ENCODE data around the gene TMEM178B. TPM values are rescaled to one million over a fixed set of nuclear protein-coding genes. Genes with fewer than 3 reads are reported as not detected.

TMEM178B gene
- total and polyA plus RNA-seq, 2 donors (not counting 1 experiment from before 2014, with no cell fraction given): 0.28 to 0.96 TPM

- ATAC-seq (ENCODE audit: low read depth): no peak
- DNase-seq: no peak
- Histone ChIP-seq H3K4me2 (replicated peaks; ENCODE audit: low read depth, low read length, poor library complexity, severe bottlenecking) (no peak overlapping the region), H3K9ac (ENCODE audit: low read length) (no peak overlapping the region), H3K9me3 (ENCODE audit: control extremely low read depth in 1 of 3, control insufficient read depth in 2 of 3, insufficient read depth in 1 of 3, low read length in 2 of 3) (no peaks in the 10 kb centered on the region), H3K4me1 (ENCODE audit: control insufficient read depth in 2 of 2, insufficient read depth in 2 of 2, low read length in 2 of 2) (no peaks in the 10 kb centered on the region), H2AFZ (ENCODE audit: insufficient read depth, low read depth, low read length, poor library complexity, severe bottlenecking) (no peak overlapping the region), H3K4me3 (ENCODE audit: control extremely low read depth in 1 of 5, extremely low read depth in 1 of 5, insufficient read depth in 1 of 5, low read depth in 2 of 5, low read length in 4 of 5) (no peak overlapping the region), H3K79me2 (ENCODE audit: control insufficient read depth, insufficient read depth, low read length) (no peaks in the 10 kb centered on the region), H3K27ac (ENCODE audit: low read length in 2 of 2) (no peak overlapping the region), H3K27me3 (replicated peaks in 1 of 4; ENCODE audit: control extremely low read depth in 1 of 4, control insufficient read depth in 3 of 4, insufficient read depth in 4 of 4, low read length in 3 of 4) (no peaks in the 10 kb centered on the region), H4K20me1 (ENCODE audit: control insufficient read depth, insufficient read depth, low read length, poor library complexity, severe bottlenecking) (no peaks in the 10 kb centered on the region), H3K36me3 (replicated peaks in 1 of 2; ENCODE audit: control extremely low read depth in 1 of 2, control insufficient read depth in 1 of 2, extremely low read depth in 1 of 2, insufficient read depth in 2 of 2, low read length in 1 of 2) (no peaks in the 10 kb centered on the region)
- 100% methylated on average over 1 of the region's 4 CpGs for WGBS (ENCODE audit: insufficient coverage)
- Mint-ChIP-seq H3K9me3 (ENCODE audit: insufficient read depth) (no peaks in the 10 kb centered on the region), H3K4me1 (no peaks in the 10 kb centered on the region), H3K27me3 (peaks cover 26% of the 10 kb centered on the region), H3K4me3 (no peak overlapping the region), H3K27ac (no peak overlapping the region)
- no peak for TF ChIP-seq EZH2 (IDR thresholded peaks at IDR 0.05; ENCODE audit: borderline replicate concordance, insufficient read depth, low read depth, low read length, poor library complexity, severe bottlenecking)
- TF ChIP-seq CTCF (IDR thresholded peaks at IDR 0.05): no peak
- intact Hi-C loops (cut with micrococcal nuclease): no loop called here
- ChIA-PET POLR2A (no interaction called here), CTCF (no interaction called here)
Observed at GRCh38 chr7:141411133-141411532, 337.3 kb downstream of the TMEM178B start.

GRCh38 chr7:141415999-141416398, 342.1 kb downstream of the TMEM178B start:
- TF ChIP-seq EZH2 (IDR thresholded peaks at IDR 0.05; ENCODE audit: borderline replicate concordance, insufficient read depth, low read depth, low read length, poor library complexity, severe bottlenecking): no peak
- TF ChIP-seq CTCF (IDR thresholded peaks at IDR 0.05): no peak
- Histone ChIP-seq H2AFZ (ENCODE audit: insufficient read depth, low read depth, low read length, poor library complexity, severe bottlenecking) (no peak overlapping the region), H3K9me3 (ENCODE audit: control extremely low read depth in 1 of 3, control insufficient read depth in 2 of 3, insufficient read depth in 1 of 3, low read length in 2 of 3) (no peaks in the 10 kb centered on the region), H3K27ac (ENCODE audit: low read length in 2 of 2) (no peak overlapping the region), H3K79me2 (ENCODE audit: control insufficient read depth, insufficient read depth, low read length) (no peaks in the 10 kb centered on the region), H4K20me1 (ENCODE audit: control insufficient read depth, insufficient read depth, low read length, poor library complexity, severe bottlenecking) (no peaks in the 10 kb centered on the region), H3K9ac (ENCODE audit: low read length) (no peak overlapping the region), H3K4me2 (replicated peaks; ENCODE audit: low read depth, low read length, poor library complexity, severe bottlenecking) (no peak overlapping the region), H3K36me3 (replicated peaks in 1 of 2; ENCODE audit: control extremely low read depth in 1 of 2, control insufficient read depth in 1 of 2, extremely low read depth in 1 of 2, insufficient read depth in 2 of 2, low read length in 1 of 2) (no peaks in the 10 kb centered on the region), H3K27me3 (replicated peaks in 1 of 4; ENCODE audit: control extremely low read depth in 1 of 4, control insufficient read depth in 3 of 4, insufficient read depth in 4 of 4, low read length in 3 of 4) (no peaks in the 10 kb centered on the region), H3K4me1 (ENCODE audit: control insufficient read depth in 2 of 2, insufficient read depth in 2 of 2, low read length in 2 of 2) (no peaks in the 10 kb centered on the region), H3K4me3 (ENCODE audit: control extremely low read depth in 1 of 5, extremely low read depth in 1 of 5, insufficient read depth in 1 of 5, low read depth in 2 of 5, low read length in 4 of 5) (no peak overlapping the region)
- Mint-ChIP-seq H3K27me3 (peaks cover 21% of the 10 kb centered on the region), H3K4me1 (no peaks in the 10 kb centered on the region), H3K4me3 (no peak overlapping the region), H3K9me3 (ENCODE audit: insufficient read depth) (no peaks in the 10 kb centered on the region), H3K27ac (no peak overlapping the region)
- 40% methylated on average over 1 of the region's 3 CpGs for WGBS (ENCODE audit: insufficient coverage)
- POLR2A ChIA-PET: no interaction called here
- intact Hi-C loops (cut with micrococcal nuclease): no loop called here
- CTCF ChIA-PET: no interaction called here
- ATAC-seq (ENCODE audit: low read depth) (no peak), DNase-seq (no peak)

Data from B cell (primary cell).